ENCODE results near the gene SCML1. TPM values are rescaled to one million over a fixed set of nuclear protein-coding genes. Genes with fewer than 3 reads are reported as not detected.

Gene SCML1
- total RNA-seq, 1 experiment from 2014 or later: 1.6 TPM

- Histone ChIP-seq H3K56ac (ENCODE audit: insufficient read length, low read depth, low read length) (no peak overlapping the region), H3K27ac (ENCODE audit: insufficient read length, low read depth, low read length) (no peak overlapping the region), H3K79me2 (ENCODE audit: insufficient read depth, low read length) (no peaks in the 10 kb centered on the region), H2AK5ac (ENCODE audit: insufficient read length, low read length) (no peak overlapping the region), H2BK5ac (ENCODE audit: insufficient read length, low read length) (no peak overlapping the region), H3K4ac (ENCODE audit: low read depth, low read length) (no peak overlapping the region), H2AFZ (ENCODE audit: low read length) (no peak overlapping the region), H4K91ac (ENCODE audit: insufficient read length, low read depth, low read length) (no peak overlapping the region), H3K18ac (ENCODE audit: insufficient read length, low read depth, low read length) (no peak overlapping the region), H3K9me3 (ENCODE audit: control insufficient read depth, low read depth, low read length) (no peaks in the 10 kb centered on the region), H4K8ac (replicated peaks; ENCODE audit: insufficient read length, low read depth, low read length) (no peak overlapping the region), H2BK15ac (ENCODE audit: low read depth, low read length) (no peak overlapping the region), H2BK20ac (ENCODE audit: low read depth, low read length, poor library complexity, severe bottlenecking) (no peak overlapping the region), H4K5ac (ENCODE audit: insufficient read length, low read depth, low read length) (no peak overlapping the region), H3K79me1 (ENCODE audit: insufficient read depth, low read depth, low read length, poor library complexity, severe bottlenecking) (no peaks in the 10 kb centered on the region), H3K23me2 (ENCODE audit: insufficient read length, low read depth, low read length, poor library complexity, severe bottlenecking) (no peaks in the 10 kb centered on the region), H3K23ac (ENCODE audit: insufficient read length, low read depth, low read length) (no peak overlapping the region), H3K4me2 (ENCODE audit: insufficient read depth, insufficient read length, low read length) (no peak overlapping the region), H3T11ph (ENCODE audit: low read length) (no peak overlapping the region), H3K4me1 (ENCODE audit: insufficient read depth, low read length) (no peaks in the 10 kb centered on the region), H2BK12ac (ENCODE audit: insufficient read length, low read depth, low read length) (no peak overlapping the region), H2BK120ac (ENCODE audit: low read depth, low read length, poor library complexity, severe bottlenecking) (no peak overlapping the region), H3K14ac (ENCODE audit: insufficient read depth, low read length) (no peak overlapping the region), H3K9ac (ENCODE audit: extremely low read depth, insufficient read length, low read length) (no peak overlapping the region), H3K27me3 (ENCODE audit: insufficient read depth, low read length) (no peaks in the 10 kb centered on the region), H4K20me1 (ENCODE audit: control insufficient read depth, insufficient read depth, insufficient read length) (no peaks in the 10 kb centered on the region)
- Mint-ChIP-seq H3K4me1 (0 out of 4 replicates have a peak, but pooled peaks cover 0 to 3% of the 10 kb centered on the region in 2 experiments), H3K4me3 (no peak overlapping the region), H3K36me3 (ENCODE audit: insufficient read depth in 1 of 3, low read depth in 3 of 3) (peaks cover 0 to 2% (median 0%) of the 10 kb centered on the region in 3 experiments; a peak in 2 of 7 replicates), H3K9me3 (peaks cover 59 to 65% of the 10 kb centered on the region in 2 experiments), H3K27me3 (ENCODE audit: low read depth) (peaks cover 3% of the 10 kb centered on the region), H3K27ac (no peak overlapping the region)
- TF ChIP-seq CTCF (conservative IDR thresholded peaks at IDR 0.05): no peak
- DNase-seq: no peak
- no CpG with 5 or more reads among the region's 4 CpGs for WGBS (ENCODE audit: extremely low coverage, insufficient read length, low lambda C conversion rate)
Measured at GRCh38 chrX:17798921-17799320, 61.6 kb downstream of the SCML1 start.
